GM12873 (cell line): ENCODE results near the gene TLCD3B.

Experiments
- TF ChIP-seq, protein P1 (sequence below): IDR thresholded peaks from 2 replicates; pipeline ENCODE4 v1.5.1; 2012; ENCODE audit warnings: low read depth, mild to moderate bottlenecking, moderate library complexity, low read length, control low read depth; ENCODE audit not compliant: insufficient read depth; ENCODE audit errors: missing control alignments

TLCD3B gene

DNA sequence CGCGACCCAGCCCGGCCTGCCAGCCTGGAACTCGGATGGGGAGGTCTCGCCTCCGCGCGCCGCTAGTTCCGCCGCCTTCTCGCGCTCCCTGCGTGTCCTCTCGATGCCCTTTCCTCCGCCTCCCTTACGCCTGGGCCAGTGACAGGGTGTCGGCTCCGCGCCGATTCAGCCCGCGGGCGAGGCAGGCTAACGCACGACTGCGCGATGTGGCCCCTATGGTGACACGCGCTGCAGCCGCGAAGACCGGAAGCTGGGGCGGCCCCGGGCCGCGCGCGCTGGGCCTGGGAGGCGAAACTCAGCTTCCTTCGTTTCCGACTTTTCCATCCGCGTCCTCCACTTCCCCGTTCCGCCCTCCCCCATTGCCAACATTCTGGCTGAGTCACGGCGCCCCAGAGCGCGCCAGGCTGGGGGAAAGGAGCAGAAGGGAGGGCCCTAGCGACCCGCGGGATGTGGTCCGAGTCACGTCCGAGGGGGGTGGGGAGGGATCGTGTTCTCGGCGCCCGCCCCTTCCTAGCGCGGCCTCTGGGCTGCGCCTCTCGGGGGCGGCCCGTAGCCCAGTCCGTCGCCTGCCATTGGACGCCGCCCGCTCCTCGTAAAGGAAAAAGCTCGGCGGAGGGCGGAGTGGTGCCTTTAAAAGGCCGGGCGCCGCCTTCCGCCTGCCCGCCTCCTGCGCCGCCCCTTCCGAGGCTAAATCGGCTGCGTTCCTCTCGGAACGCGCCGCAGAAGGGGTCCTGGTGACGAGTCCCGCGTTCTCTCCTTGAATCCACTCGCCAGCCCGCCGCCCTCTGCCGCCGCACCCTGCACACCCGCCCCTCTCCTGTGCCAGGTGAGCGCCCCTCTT is 34.3 kb upstream of the TLCD3B start, which contains the start of gene ALDOA:
Gene ALDOA (plus strand): TSS at position 659 of the 841 bp plus-strand sequence. CDS start 1,138 bp downstream, outside the sequence.
- TF ChIP-seq, protein P1, sequence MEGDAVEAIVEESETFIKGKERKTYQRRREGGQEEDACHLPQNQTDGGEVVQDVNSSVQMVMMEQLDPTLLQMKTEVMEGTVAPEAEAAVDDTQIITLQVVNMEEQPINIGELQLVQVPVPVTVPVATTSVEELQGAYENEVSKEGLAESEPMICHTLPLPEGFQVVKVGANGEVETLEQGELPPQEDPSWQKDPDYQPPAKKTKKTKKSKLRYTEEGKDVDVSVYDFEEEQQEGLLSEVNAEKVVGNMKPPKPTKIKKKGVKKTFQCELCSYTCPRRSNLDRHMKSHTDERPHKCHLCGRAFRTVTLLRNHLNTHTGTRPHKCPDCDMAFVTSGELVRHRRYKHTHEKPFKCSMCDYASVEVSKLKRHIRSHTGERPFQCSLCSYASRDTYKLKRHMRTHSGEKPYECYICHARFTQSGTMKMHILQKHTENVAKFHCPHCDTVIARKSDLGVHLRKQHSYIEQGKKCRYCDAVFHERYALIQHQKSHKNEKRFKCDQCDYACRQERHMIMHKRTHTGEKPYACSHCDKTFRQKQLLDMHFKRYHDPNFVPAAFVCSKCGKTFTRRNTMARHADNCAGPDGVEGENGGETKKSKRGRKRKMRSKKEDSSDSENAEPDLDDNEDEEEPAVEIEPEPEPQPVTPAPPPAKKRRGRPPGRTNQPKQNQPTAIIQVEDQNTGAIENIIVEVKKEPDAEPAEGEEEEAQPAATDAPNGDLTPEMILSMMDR, result no peak

DNA sequence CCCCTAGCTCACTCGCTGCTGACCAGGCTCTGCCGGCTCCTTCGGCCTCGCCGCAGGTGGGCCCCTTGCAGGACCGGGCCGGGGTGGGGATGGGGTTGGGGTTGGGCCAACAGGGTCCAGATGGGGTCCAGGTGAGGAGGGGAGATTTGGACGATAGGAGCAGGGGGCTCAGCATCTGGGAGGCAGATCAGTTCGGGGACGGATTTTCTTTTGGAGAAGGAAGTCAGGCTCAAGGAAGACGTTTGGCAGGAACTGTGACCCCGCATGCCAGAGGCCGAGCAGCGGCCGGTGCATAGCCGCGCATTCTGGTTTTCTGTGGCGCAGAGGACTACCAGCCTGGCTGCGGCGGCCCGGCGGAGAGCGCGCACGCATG is 33.6 kb upstream of the TLCD3B start:
- TF ChIP-seq, protein P1, result no peak

DNA sequence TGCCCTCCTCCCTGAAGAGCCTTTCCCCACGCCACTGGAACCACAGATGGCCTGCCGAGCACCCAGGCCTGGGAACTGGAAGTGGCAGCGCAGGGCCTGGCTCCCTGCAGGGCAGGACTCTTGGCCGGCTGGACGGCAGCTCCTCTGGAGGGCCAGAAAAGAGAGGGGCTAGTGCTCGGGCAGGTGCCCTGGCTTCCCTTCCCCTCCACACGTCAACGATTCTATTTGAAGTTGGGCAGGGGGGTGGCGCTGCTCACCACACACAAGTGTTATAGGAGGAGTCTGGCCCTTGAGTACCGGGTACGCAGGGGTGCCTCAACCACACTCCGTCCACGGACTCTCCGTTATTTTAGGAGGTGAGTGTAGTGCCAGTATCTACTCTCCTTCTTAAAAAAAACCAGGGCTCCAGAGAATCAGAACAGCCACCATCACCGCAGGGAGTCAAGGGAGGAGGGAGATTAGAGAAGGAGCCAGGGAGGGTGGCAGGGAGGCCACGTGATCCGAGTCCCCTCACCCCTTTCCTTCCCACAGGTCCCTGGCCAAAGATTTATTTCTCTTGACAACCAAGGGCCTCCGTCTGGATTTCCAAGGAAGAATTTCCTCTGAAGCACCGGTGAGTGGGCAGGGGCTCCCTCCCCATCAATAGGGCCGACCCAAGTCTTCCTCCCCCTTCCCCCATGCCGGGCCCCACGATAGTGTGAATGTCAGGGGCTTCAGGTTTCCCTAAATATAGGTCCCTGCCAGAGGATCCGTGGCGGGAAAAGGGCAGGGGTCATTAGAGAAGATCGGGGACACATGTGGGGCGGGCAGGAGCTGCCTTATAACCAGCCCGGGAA is 33.0 kb upstream of the TLCD3B start:
- TF ChIP-seq, protein P1, result peak; percentile 44

DNA sequence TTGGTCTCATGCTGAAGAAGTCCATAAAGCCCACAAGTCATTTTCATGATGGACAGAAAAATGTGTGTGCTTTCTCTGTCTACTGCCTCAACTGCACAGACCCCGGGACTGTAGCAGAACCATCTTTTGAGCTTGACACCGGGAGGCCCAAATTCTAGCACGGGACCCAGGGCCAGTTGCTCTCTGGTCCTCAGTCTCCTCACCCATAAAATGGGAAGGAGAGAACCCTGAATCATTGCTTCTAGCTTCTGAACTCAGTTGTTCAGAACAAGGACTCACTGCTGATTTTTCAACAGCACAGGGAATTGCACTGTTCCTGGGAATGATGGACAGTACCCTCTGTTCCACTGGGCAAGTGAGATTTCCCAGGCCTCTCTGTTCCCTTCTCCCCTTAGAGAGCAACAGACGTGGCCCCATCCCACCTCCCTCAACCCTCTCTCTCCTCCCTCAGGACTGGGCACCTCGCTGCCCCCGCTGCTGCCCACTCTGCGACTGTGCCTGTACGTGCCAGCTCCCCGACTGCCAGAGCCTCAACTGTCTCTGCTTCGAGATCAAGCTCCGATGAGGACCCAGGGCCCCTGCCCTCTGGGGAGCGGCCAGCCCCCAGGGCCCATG is 32.3 kb upstream of the TLCD3B start:
- TF ChIP-seq, protein P1, result no peak

DNA sequence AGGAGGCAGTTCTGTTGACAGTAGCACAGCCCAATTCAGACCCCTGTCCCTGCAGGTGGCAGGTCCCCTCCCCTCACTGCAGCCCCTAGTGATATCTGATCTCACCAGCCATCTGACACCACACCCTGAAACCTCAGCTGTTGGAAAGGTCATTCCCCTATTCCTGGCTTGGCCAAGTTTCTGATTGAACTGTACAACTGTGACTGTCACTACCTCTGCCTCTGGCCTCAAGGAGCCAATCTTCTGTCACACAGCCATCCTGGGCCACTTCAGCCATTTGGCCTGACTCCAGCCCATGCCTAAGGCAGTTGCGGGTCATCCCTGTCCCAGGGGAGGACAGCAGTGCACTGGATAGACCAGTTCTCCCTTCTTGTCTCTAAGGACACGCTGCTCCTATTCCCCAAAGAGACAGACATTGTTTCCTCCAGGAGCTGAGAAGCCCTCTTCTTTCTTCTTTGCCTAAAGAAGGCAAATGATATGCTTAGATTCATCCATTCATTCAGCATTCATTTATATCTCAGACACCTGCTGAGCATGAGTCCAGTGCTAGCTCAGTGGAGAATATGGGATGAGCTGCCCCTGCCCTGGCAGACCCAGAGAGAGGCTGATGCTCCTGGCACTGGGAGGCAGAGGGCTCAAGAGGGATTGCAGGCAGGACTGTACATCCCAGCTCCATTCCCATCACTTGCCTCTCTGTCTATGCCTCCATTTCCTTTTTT is 29.9 kb upstream of the TLCD3B start:
- TF ChIP-seq, protein P1, result no peak

DNA sequence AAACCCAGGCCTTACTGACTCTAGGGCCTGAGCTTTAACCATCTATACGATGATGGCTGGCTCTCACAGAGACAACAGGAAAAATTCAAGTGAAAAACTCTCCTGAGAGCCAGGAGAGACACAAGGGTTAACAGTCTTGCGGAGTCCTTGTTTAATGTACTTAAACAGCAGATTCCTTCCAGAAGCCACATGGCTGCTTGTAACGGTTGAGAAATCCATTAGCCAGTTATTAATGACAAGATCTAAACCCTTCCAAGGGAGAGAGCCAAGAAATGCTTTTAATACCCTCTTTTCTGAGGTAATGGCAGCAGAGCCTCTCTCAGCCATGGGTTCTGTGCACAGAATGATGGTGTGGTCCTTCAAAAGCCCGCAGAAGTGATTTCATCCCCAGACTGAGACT is 29.3 kb upstream of the TLCD3B start:
- TF ChIP-seq, protein P1, result no peak
